Activated T-cell treated with anti-CD3 and anti-CD28 coated beads, Interleukin-2, amount 50 U/mL, for 72 hours (primary cell): Measurements from ENCODE around the gene SLC49A3. TPM values are rescaled to one million over a fixed set of nuclear protein-coding genes. Genes with fewer than 3 reads are reported as not detected.
"Not testable (repeated sequence)": the region's sequence is repeated elsewhere in the genome, so short reads cannot be mapped to it uniquely, and the experiment has no call there.

Experiments used
- ATAC-seq, 2 donors: fragments of 150-1000 bp; cut with Tn5 transposase; replicated peaks in 1 of 2; 2 replicates each; pipeline ENCODE4 v1.10.0; 2021; ENCODE audit warnings: moderate library complexity in 2 of 2, mild to moderate bottlenecking in 1 of 2
- DNase-seq, 2 donors: peaks; one replicate each; pipeline ENCODE4 v3.0.0; 2021 to 2022; ENCODE audit warnings: mixed read lengths in 1 of 2
- H3K27ac Mint-ChIP-seq: one replicate; pipeline ENCODE4 v1.8.0; 2022; ENCODE audit warnings: mild to moderate bottlenecking, moderate library complexity, mixed read lengths
- H3K27me3 Mint-ChIP-seq: one replicate; pipeline ENCODE4 v1.8.0; 2022; ENCODE audit warnings: low read depth, mixed read lengths
- H3K36me3 Mint-ChIP-seq, 2 donors: one replicate each; pipeline ENCODE4 v1.8.0; 2022; ENCODE audit warnings: mixed read lengths in 2 of 2, mild to moderate bottlenecking in 1 of 2; ENCODE audit not compliant: insufficient read depth in 2 of 2
- H3K4me1 Mint-ChIP-seq: one replicate; pipeline ENCODE4 v1.8.0; 2022; ENCODE audit warnings: low read depth, mixed read lengths
- H3K4me3 Mint-ChIP-seq, 2 donors: one replicate each; pipeline ENCODE4 v1.8.0; 2022; ENCODE audit warnings: mild to moderate bottlenecking in 2 of 2, mixed read lengths in 2 of 2, moderate library complexity in 2 of 2
- H3K9me3 Mint-ChIP-seq, 2 donors: one replicate each; pipeline ENCODE4 v1.8.0; 2022; ENCODE audit warnings: mixed read lengths in 2 of 2
- total RNA-seq, 2 donors: library from RNA; stranded (reverse); gene quantifications; one replicate each; pipeline ENCODE4 v1.2.3, GENCODE V29; 2022

SLC49A3 gene
- total RNA-seq, 2 donors from 2014 or later, result 0.29 to 0.37 TPM

DNA sequence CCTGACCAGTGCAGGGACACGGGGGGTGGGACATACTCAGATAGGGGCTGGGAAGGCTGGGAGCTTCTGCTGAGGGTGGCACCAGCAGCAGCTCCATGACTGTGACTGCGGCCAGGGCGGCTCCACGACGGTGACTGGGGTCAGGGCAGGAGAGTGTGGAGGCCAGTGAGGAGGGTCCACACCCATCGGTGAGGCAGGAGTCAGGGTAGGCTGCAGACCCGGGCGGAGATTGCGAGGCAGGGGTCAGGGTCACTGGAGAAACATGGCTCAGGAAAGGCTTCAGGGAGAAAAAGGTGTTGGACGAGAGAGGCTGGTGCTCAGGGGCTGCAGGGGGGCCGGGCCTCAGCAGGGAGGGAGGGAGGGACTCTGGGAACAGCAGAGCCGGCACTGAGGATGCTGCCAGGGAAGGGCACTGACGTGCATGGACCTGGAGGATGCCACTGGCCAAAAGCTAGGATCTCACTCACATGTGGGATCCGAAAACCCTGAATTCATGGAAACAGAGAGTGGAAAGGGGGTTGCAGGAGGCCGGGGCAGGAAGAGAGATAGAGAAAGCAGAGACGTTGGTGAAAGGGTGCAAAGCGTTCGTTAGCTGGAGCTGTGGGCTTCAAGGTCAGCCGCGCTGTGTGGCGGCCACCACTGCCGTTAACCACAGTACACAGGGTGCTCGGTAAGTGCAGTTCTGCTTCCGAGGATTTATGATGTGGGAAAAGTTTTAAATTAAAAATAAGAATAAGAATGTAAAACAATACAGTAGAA, 36.9 kb downstream of the SLC49A3 start:
- Mint-ChIP-seq H3K4me3 (no peak overlapping the region), H3K4me1 (no peaks in the 10 kb centered on the region), H3K27ac (no peak overlapping the region), H3K9me3 (no peaks in the 10 kb centered on the region), H3K27me3 (no peaks in the 10 kb centered on the region), H3K36me3 (no peaks in the 10 kb centered on the region)
- ATAC-seq (no peak), DNase-seq (no peak)

DNA sequence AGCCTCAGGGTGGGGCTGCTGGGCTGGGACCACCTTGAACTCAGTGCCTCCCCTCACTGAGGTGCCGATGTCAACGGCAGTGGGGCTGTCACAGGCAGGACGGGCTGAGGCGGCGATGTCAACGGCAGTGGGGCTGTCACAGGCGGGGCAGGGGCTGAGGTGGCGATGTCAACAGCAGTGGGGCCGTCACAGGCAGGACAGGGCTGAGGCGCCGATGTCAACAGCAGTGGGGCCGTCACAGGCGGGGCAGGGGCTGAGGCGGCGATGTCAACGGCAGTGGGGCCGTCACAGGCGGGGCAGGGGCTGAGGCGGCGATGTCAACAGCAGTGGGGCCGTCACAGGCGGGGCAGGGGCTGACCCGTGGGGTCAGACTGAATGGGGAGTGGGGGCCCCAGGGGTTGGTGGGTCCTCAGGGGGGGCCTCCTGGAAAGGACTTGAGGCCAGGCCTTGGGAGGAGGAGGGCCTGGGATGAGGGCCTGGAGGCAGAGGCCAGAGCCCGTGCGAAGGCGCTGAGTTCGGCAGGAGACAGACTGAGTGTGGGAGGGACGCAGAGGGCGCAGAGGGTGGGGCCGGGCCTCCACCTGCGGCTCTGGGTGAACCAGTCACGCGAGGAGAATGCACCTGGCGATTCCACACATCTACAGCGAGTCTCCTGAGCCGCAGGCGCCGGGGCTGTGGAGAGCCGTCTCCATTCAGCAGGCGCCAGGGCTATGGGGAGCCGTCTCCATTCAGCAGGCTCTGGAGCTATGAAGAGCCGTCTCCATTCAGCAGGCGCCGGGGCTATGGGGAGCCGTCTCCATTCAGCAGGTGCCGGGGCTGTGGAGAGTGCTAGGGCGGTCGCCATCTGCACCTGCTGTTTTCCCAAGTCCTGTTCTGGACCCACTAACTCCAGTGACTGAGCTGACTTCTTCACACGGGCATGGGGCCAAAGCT, 37.7 kb downstream of the SLC49A3 start:
- no peak overlapping the region for H3K27ac Mint-ChIP-seq
- no peak overlapping the region for H3K4me3 Mint-ChIP-seq
- H3K9me3 Mint-ChIP-seq, result no peaks in the 10 kb centered on the region
- no peaks in the 10 kb centered on the region for H3K36me3 Mint-ChIP-seq
- DNase-seq (no peak), ATAC-seq (no peak)
- no peaks in the 10 kb centered on the region for H3K27me3 Mint-ChIP-seq
- peaks cover 6% of the 10 kb centered on the region for H3K4me1 Mint-ChIP-seq

DNA sequence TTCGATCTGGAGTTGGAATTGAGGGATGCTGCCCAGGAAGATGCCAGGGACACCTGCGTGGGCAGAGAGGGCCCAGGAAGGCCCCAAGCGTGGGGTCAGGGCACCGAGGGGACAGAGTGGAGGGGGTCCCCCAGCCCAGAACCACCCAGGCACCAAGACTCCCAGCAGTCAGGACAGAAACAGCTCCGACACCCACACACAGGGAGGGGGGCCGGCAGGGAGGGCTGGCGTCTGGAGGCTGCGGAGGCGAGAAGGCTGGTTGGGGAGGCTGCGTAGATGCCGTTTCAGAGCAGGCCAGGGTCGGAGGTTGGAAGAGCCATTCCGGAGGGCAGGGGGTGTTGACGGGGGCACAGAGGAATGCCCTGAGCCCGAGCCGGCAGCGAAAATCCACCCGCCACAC, 38.5 kb downstream of the SLC49A3 start:
- ATAC-seq (no peak), DNase-seq (no peak)
- H3K36me3 Mint-ChIP-seq, result no peaks in the 10 kb centered on the region
- no peak overlapping the region for H3K4me3 Mint-ChIP-seq
- peaks cover 9% of the 10 kb centered on the region for H3K4me1 Mint-ChIP-seq
- peaks cover 0 to 1% of the 10 kb centered on the region in 2 donors for H3K9me3 Mint-ChIP-seq
- H3K27ac Mint-ChIP-seq, result no peak overlapping the region
- no peaks in the 10 kb centered on the region for H3K27me3 Mint-ChIP-seq

DNA sequence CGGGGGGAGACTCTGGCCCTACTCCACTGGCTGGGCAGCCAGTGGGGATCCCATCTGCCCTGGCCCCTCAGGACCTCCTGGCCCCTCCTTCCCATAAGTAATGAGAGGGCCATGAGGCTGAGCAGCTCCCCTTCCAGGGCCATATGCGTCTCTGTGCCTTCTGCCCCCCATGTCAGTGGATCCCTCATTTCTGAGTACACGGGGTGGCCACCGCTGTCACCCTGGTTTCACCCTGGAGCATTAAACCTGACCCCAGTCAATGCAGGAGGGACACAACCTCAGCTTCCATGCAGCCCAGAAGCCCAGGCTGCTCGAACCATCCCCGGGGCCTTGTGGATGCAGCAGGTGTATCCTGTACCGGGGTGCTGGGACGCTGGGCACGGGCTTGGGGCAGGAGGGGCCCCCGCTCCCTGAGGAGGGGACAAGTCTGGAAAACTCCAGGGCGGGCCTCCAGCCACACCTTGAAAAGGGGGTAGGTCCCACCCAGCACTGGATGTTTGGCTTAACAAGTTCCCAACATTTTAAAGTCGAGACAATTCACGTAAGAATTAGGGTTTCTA, 39.1 kb downstream of the SLC49A3 start:
- Mint-ChIP-seq H3K27ac (no peak overlapping the region), H3K9me3 (peaks cover under 1 to 1% of the 10 kb centered on the region in 2 donors), H3K27me3 (no peaks in the 10 kb centered on the region), H3K4me1 (peaks cover 9% of the 10 kb centered on the region), H3K4me3 (no peak overlapping the region), H3K36me3 (no peaks in the 10 kb centered on the region)
- no peak for DNase-seq
- ATAC-seq, result no peak

DNA sequence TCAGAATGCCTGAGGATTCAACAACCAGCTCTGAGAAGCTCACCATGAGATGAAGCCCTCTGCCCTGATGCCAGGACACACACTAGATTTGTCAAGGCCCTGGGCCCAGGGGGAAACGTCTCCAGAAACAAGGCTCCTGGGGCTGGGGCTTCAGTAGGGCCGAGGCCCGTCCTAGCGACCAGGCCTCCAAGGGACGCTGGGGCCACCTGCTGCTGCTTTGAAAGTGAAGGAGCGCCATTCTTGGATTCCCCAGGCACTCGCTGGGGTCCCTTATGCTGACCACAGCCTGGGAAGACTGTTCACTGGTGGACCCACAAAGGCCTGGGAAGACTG, 39.7 kb downstream of the SLC49A3 start:
- no peaks in the 10 kb centered on the region for H3K27me3 Mint-ChIP-seq
- peaks cover 9% of the 10 kb centered on the region for H3K4me1 Mint-ChIP-seq
- no peaks in the 10 kb centered on the region for H3K36me3 Mint-ChIP-seq
- H3K27ac Mint-ChIP-seq, result no peak overlapping the region
- ATAC-seq (no peak), DNase-seq (no peak)
- H3K4me3 Mint-ChIP-seq, result no peak overlapping the region
- peaks cover 1 to 2% of the 10 kb centered on the region in 2 donors for H3K9me3 Mint-ChIP-seq

DNA sequence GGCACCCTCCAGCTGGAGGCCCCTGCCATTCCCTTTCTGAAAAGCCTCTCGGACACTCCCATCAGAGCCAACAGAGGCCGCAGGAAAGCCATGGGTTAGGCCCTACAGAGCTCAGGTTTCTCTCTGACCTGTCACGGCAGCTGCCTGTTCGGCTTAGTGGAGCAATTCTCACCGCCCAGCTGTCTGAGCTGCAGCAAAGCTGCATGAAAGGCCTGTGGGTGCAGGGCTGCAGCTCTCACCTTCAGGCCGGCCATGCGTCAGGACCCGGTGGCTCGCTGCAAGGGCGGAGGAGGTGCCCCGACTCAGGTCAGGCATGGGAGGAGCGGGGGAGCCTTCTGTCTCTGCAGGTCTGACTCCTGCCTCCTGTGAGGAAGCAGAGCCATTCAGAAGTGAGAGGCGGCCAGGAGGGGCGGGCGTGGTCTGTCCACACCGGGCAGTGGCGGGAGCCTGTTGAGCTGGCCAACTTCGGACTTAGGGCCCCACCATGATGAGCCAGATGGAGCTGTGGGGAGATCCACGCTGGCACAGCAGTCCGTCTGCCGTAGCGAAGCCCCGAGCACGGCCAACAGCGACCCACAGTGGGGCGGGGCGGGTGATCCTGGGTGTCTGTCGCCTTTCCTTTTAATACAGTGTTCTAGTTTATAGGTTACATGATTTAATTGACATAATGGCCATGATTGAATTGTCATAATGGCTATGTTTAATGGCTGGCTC, 40.2 kb downstream of the SLC49A3 start:
- peaks cover 1 to 2% of the 10 kb centered on the region in 2 donors for H3K9me3 Mint-ChIP-seq
- peaks cover 9% of the 10 kb centered on the region for H3K4me1 Mint-ChIP-seq
- no peak for DNase-seq
- H3K27me3 Mint-ChIP-seq, result no peaks in the 10 kb centered on the region
- no peak for ATAC-seq
- H3K4me3 Mint-ChIP-seq, result no peak overlapping the region
- H3K27ac Mint-ChIP-seq, result no peak overlapping the region
- H3K36me3 Mint-ChIP-seq, result no peaks in the 10 kb centered on the region

DNA sequence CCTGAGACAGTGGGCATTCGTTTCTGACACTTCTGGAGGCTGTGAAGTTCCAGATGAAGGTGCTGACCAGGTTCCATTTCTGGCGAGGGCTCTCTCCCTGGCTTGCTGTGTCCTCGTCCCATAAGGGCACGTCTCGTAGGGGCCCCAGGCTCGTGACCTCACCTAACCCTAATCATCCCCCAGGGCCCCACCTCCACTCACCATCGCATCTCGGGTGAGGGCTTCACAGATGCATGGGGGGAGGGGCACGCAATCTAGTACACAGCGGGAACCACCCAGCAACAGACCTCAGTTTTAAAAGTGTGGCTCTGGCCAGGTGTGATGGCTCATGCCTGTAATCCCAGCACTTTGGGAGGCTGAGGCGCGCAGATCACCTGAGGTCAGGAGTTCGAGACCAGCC, 41.5 kb downstream of the SLC49A3 start:
- Mint-ChIP-seq H3K9me3 (peaks cover 1 to 3% of the 10 kb centered on the region in 2 donors), H3K27ac (no peak overlapping the region), H3K27me3 (no peaks in the 10 kb centered on the region), H3K36me3 (peaks cover 0 to 4% of the 10 kb centered on the region in 2 donors), H3K4me1 (peaks cover 9% of the 10 kb centered on the region), H3K4me3 (peak overlapping the region in 1 of 2 donors; percentile 76)
- no peak for DNase-seq
- no peak for ATAC-seq

DNA sequence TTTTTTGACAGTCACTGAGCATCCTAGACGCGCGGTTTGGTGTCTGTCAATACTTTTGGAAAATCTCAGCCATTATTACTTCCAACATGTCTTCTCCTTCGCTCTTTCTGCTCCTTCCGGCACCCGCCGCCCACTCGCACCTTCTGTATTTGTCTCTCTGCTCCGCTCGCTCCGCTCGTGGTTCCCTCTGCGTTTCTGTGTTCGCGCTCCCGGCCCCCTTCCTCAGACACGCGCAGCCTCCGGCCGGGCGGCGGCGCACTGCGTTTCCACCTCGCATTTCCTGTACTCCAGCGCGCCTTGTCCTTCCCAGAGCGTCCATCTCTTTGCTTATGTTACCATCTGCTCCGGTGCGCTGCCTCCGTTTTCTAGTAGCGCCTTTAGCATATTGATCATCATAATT, 42.5 kb downstream of the SLC49A3 start:
- Mint-ChIP-seq H3K4me1 (peaks cover 9% of the 10 kb centered on the region), H3K36me3 (peaks cover 0 to 4% of the 10 kb centered on the region in 2 donors), H3K9me3 (peaks cover 1 to 3% of the 10 kb centered on the region in 2 donors), H3K4me3 (peak overlapping the region; percentile 27 to 76), H3K27me3 (no peaks in the 10 kb centered on the region), H3K27ac (no peak overlapping the region)
- ATAC-seq (peak in 1 of 2 donors; percentile 62), DNase-seq (peak in 1 of 2 donors; percentile 39)

DNA sequence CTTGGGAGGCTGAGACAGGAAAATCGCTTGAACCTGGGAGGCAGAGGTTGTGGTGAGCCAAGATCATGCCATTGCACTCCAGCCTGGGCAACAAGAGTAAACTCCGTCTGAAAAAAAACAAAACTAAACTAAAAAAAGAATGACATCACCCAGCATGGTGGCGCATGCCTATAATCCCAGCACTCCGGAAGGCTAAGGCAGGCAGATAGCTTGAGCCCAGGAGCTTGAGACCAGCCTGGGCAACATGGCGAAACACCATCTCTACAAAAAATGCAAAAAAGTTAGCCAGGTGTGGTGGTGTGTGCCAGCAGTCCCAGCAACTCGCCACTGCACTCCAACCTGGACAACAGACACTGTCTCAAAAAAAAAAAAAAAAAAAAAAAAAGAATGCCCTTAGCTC, 46.6 kb downstream of the SLC49A3 start:
- H3K4me1 Mint-ChIP-seq, H3K36me3 Mint-ChIP-seq, ATAC-seq, H3K9me3 Mint-ChIP-seq, H3K27me3 Mint-ChIP-seq, H3K4me3 Mint-ChIP-seq, DNase-seq, H3K27ac Mint-ChIP-seq: not testable (repeated sequence)

DNA sequence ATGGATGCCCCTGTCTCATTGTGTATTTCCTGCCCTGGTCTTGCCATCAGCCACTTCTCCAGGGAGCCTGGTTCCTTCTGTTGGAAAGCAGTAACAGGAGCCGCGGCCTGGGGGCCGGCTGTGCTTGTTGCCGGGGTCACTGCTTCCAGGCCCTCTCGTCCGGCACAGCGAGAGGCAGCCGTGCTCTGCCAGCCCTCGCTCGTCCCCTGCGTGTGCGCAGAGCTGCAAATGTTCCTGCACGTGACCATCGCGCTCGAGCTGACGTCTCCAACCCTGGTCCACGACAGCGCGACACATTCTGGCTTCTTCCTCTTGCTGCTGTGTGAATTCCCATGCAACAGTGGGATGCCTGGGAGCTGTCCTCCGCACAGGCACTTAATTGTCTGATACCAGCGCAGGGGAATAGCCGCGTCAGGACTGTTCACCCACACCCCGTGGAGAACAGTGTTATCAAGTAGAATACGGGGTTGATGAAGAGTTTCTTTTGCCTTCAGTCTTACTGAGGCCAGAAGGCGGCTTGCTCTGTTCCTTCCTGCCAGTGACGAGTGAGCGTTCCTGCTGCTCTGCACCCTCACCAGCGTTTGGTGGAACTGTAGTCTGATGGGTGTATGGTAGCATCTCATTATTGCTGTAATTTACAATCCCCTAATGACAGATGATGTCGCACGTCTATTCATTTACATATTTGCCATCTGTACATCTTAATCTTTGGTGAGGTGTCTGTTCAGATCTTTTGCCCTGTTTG, 51.2 kb downstream of the SLC49A3 start:
- Mint-ChIP-seq H3K4me1 (no peaks in the 10 kb centered on the region), H3K36me3 (peaks cover 0 to 3% of the 10 kb centered on the region in 2 donors), H3K9me3 (peaks cover 0 to 5% of the 10 kb centered on the region in 2 donors), H3K4me3 (no peak overlapping the region), H3K27ac (no peak overlapping the region), H3K27me3 (no peaks in the 10 kb centered on the region)
- ATAC-seq (no peak), DNase-seq (no peak)

DNA sequence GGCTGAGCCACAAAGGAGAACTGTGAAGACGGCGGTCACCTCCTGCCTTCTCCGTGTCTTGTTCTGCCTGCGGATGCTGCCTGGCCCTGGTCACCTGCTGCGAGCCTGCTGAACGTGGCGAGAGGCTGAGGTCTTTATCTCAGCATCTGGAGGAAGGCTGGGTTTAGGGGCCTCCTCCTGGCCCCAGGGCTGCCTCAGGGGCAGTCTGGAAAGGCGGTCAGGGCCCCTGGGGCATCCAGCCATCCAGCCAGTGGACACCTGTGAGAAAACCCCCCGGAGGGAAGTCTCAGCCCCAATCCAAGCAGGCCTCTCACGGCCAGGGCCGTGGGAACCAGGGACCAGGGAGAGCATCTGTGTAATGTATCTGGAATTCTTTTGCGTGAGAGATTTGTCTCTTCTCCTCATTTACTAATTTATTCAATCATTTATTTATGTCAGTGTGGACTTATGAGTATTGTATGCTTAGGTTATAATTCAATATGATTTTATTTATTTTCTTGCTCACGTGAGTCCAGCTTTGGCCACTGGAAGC, 52.3 kb downstream of the SLC49A3 start:
- no peak for DNase-seq
- no peak for ATAC-seq
- Mint-ChIP-seq H3K9me3 (peaks cover 0 to 11% of the 10 kb centered on the region in 2 donors), H3K27me3 (no peaks in the 10 kb centered on the region), H3K4me1 (no peaks in the 10 kb centered on the region), H3K27ac (no peak overlapping the region), H3K4me3 (no peak overlapping the region), H3K36me3 (peaks cover 0 to 3% of the 10 kb centered on the region in 2 donors)
